NCI-H146 (cell line): Measurements from ENCODE around the gene KRT80.
"Not testable (repeated sequence)": the region's sequence is repeated elsewhere in the genome, so short reads cannot be mapped to it uniquely, and the experiment has no call there.

Experiments used
- DNase-seq: peaks from one replicate; lab custom pipeline; 2025; lab: John Stamatoyannopoulos, UW

Gene KRT80

GRCh38 chr12:52191841-52192791 lies at the start of gene KRT80:
TSS of gene KRT80 (minus strand) at chr12:52192014. CDS start at chr12:52191902, 112 bp downstream.
- peak; percentile 94 for DNase-seq

GRCh38 chr12:52241205-52241842 lies 49.5 kb upstream of the KRT80 start:
- no peak for DNase-seq

- not testable (repeated sequence) for DNase-seq
Observed at GRCh38 chr12:52240247-52240646, 48.4 kb upstream of the KRT80 start.

GRCh38 chr12:52239767-52240166 lies 48.0 kb upstream of the KRT80 start:
- no peak for DNase-seq

GRCh38 chr12:52238916-52239646 lies 47.3 kb upstream of the KRT80 start:
- no peak for DNase-seq

- no peak for DNase-seq
Observed at GRCh38 chr12:52238207-52238840, 46.5 kb upstream of the KRT80 start.

GRCh38 chr12:52236386-52237050 lies 44.7 kb upstream of the KRT80 start:
- no peak for DNase-seq

GRCh38 chr12:52235822-52236361 lies 44.1 kb upstream of the KRT80 start:
- DNase-seq: peak; percentile 98

GRCh38 chr12:52235001-52235764 lies 43.4 kb upstream of the KRT80 start:
- no peak for DNase-seq

- no peak for DNase-seq
Observed at GRCh38 chr12:52234223-52234810, 42.5 kb upstream of the KRT80 start.

- no peak for DNase-seq
Observed at GRCh38 chr12:52233462-52234207, 41.8 kb upstream of the KRT80 start.

- no peak for DNase-seq
Observed at GRCh38 chr12:52232674-52233461, 41.1 kb upstream of the KRT80 start, which contains the start of gene KRT7. TSS of gene KRT7 (plus strand) at chr12:52233243. CDS start at chr12:52233297, 54 bp downstream.

- no peak for DNase-seq
Observed at GRCh38 chr12:52232203-52232673, 40.4 kb upstream of the KRT80 start.

GRCh38 chr12:52231305-52232202 lies 39.7 kb upstream of the KRT80 start:
- no peak for DNase-seq

GRCh38 chr12:52230364-52231281 lies 38.8 kb upstream of the KRT80 start:
- no peak for DNase-seq

GRCh38 chr12:52229836-52230343 lies 38.1 kb upstream of the KRT80 start:
- no peak for DNase-seq
